ENCODE measurements around the gene OR2C3.

Gene OR2C3

GRCh38 chr1:247536340-247536739 lies at the start of gene OR2C3:
Gene OR2C3, minus strand, starts transcription at chr1:247536440. Its CDS starts 3,929 bp downstream, at chr1:247532511.
- H3K4me3 ChIP-seq (ENCODE audit: control insufficient read depth, low read depth, low read length), result no peak within 1 kb of the TSS
- no peak for TF ChIP-seq CTCF (conservative IDR thresholded peaks at IDR 0.05; ENCODE audit: control insufficient read depth, insufficient read depth, low read depth, low read length)
- DNase-seq (ENCODE audit: low read depth), result no peak

- DNase-seq (ENCODE audit: low read depth), result no peak
- H3K4me3 ChIP-seq (ENCODE audit: control insufficient read depth, low read depth, low read length), result no peak overlapping the region
- no peak for TF ChIP-seq CTCF (conservative IDR thresholded peaks at IDR 0.05; ENCODE audit: control insufficient read depth, insufficient read depth, low read depth, low read length)
Observed at GRCh38 chr1:247578946-247579460, 42.8 kb upstream of the OR2C3 start.

- no peak overlapping the region for H3K4me3 ChIP-seq (ENCODE audit: control insufficient read depth, low read depth, low read length)
- peak; percentile 24 for TF ChIP-seq CTCF (conservative IDR thresholded peaks at IDR 0.05; ENCODE audit: control insufficient read depth, insufficient read depth, low read depth, low read length)
- DNase-seq (ENCODE audit: low read depth), result peak; percentile 1
Observed at GRCh38 chr1:247576514-247576913, 40.3 kb upstream of the OR2C3 start.

- DNase-seq (ENCODE audit: low read depth), result no peak
- TF ChIP-seq CTCF (conservative IDR thresholded peaks at IDR 0.05; ENCODE audit: control insufficient read depth, insufficient read depth, low read depth, low read length), result no peak
Observed at GRCh38 chr1:247574664-247575063, 38.4 kb upstream of the OR2C3 start.

GRCh38 chr1:247574236-247574635 lies 38.0 kb upstream of the OR2C3 start:
- H3K4me3 ChIP-seq (ENCODE audit: control insufficient read depth, low read depth, low read length), result no peak overlapping the region
- TF ChIP-seq CTCF (conservative IDR thresholded peaks at IDR 0.05; ENCODE audit: control insufficient read depth, insufficient read depth, low read depth, low read length), result no peak
- DNase-seq (ENCODE audit: low read depth), result no peak

More at GRCh38 chr1:247574664-247575063, 38.4 kb upstream of the OR2C3 start:
- H3K4me3 ChIP-seq (ENCODE audit: control insufficient read depth, low read depth, low read length), result no peak overlapping the region

- H3K4me3 ChIP-seq (ENCODE audit: control insufficient read depth, low read depth, low read length), result no peak overlapping the region
- no peak for TF ChIP-seq CTCF (conservative IDR thresholded peaks at IDR 0.05; ENCODE audit: control insufficient read depth, insufficient read depth, low read depth, low read length)
- DNase-seq (ENCODE audit: low read depth), result no peak
Observed at GRCh38 chr1:247562198-247562597, 26.0 kb upstream of the OR2C3 start.

- DNase-seq (ENCODE audit: low read depth), result no peak
- no peak overlapping the region for H3K4me3 ChIP-seq (ENCODE audit: control insufficient read depth, low read depth, low read length)
- no peak for TF ChIP-seq CTCF (conservative IDR thresholded peaks at IDR 0.05; ENCODE audit: control insufficient read depth, insufficient read depth, low read depth, low read length)
Observed at GRCh38 chr1:247561711-247562110, 25.5 kb upstream of the OR2C3 start.
